ENCODE measurements around the gene UBAP2.

DNA sequence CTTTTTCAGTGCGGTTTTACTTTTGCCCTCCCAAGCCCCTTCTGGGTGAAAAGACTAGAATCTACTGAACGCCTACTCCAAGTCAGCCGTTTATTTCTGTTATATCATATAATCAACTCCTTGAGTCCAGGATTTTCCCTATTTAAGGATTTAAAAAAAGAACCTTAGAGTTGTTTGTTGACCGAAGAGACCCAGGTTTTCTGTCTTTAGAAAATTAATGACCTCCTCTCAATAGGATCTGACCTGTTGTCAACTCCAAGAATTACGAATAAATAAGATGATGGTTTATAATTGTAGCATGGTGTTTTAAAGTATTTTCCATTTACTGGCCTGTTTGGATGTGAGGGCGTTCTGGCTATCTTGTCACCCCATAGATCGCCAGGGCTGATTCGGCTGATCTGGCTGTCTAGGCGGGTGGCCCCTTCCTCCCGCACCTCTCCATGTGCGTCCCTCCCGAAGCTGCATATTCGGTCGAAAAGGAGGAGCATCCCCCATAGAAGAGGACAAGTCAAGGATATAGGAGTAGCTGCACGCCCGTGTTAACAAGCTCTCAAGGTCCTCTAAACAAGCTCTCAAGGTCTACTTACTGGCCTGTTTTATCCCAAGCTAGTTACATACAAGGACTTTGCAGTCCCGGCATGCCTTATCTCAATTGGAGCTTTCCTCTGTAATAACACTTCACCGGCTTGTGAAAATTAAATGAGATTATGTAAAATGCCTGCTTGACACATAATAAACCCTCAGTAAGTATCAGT lies 1.1 kb upstream of the UBAP2 start:
- TF ChIP-seq, protein P1, sequence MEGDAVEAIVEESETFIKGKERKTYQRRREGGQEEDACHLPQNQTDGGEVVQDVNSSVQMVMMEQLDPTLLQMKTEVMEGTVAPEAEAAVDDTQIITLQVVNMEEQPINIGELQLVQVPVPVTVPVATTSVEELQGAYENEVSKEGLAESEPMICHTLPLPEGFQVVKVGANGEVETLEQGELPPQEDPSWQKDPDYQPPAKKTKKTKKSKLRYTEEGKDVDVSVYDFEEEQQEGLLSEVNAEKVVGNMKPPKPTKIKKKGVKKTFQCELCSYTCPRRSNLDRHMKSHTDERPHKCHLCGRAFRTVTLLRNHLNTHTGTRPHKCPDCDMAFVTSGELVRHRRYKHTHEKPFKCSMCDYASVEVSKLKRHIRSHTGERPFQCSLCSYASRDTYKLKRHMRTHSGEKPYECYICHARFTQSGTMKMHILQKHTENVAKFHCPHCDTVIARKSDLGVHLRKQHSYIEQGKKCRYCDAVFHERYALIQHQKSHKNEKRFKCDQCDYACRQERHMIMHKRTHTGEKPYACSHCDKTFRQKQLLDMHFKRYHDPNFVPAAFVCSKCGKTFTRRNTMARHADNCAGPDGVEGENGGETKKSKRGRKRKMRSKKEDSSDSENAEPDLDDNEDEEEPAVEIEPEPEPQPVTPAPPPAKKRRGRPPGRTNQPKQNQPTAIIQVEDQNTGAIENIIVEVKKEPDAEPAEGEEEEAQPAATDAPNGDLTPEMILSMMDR (IDR thresholded peaks at IDR 0.05) = no peak
- no peak for TF ChIP-seq POLR2A (IDR thresholded peaks at IDR 0.05)
